K562 (cell line): ENCODE data around the gene G6PC1. TPM values are rescaled to one million over a fixed set of nuclear protein-coding genes. Genes with fewer than 3 reads are reported as not detected.

Experiments used
- CGGBP1 ChIP-seq: fragments of 250-450 bp; sonication (Bioruptor Pico); IDR thresholded peaks from 2 replicates; pipeline ENCODE4 v1.9.0; 2021; ENCODE audit warnings: mild to moderate bottlenecking
- HDAC2 ChIP-seq: fragments of 450-650 bp; IDR thresholded peaks from 2 replicates; pipeline ENCODE4 v1.6.1; 2016; ENCODE audit warnings: mild to moderate bottlenecking
- L3MBTL2 ChIP-seq: fragments of 450-650 bp; IDR thresholded peaks from 2 replicates; pipeline ENCODE4 v1.6.1; 2016; ENCODE audit warnings: mild to moderate bottlenecking, moderate library complexity
- LEF1 ChIP-seq: fragments of 450-650 bp; IDR thresholded peaks from 2 replicates; pipeline ENCODE4 v1.6.1; 2016; ENCODE audit warnings: mild to moderate bottlenecking
- MIER1 ChIP-seq: fragments of 450-650 bp; IDR thresholded peaks from 2 replicates; pipeline ENCODE4 v1.6.1; 2016; ENCODE audit warnings: antibody characterized with exemption, mild to moderate bottlenecking, low read depth
- MLX ChIP-seq, 2 experiments: fragments of 450-650 bp in 1 of 2; sonication (generic) in 1 of 2; formaldehyde crosslinking; conservative IDR thresholded peaks; 2 replicates each; pipeline versions ENCODE4 v1.4.0 to v1.8.1; 2020 to 2022; ENCODE audit warnings: mild to moderate bottlenecking in 1 of 2, missing genetic modification reagents in 1 of 2
- NR2C1 ChIP-seq, 2 experiments: fragments of 450-650 bp; IDR thresholded peaks; 2 replicates each; pipeline ENCODE4 v1.6.1; 2017; ENCODE audit warnings: mild to moderate bottlenecking in 2 of 2, antibody characterized with exemption in 1 of 2, inconsistent platforms in 1 of 2, missing compliant biosample characterization in 1 of 2, missing genetic modification characterization in 1 of 2
- PBX2 ChIP-seq, 2 experiments: IDR thresholded peaks in 1 of 2; conservative IDR thresholded peaks in 1 of 2; 2 replicates each; pipeline ENCODE4 v1.6.1; 2016; ENCODE audit warnings: low read depth in 2 of 2, mild to moderate bottlenecking in 1 of 2, missing compliant biosample characterization in 1 of 2, missing genetic modification characterization in 1 of 2, moderate library complexity in 1 of 2
- SAFB ChIP-seq: fragments of 200-400 bp; formaldehyde crosslinking; IDR thresholded peaks from 2 replicates; pipeline ENCODE4 v1.6.1; 2017; ENCODE audit warnings: low read depth, low read length, borderline replicate concordance
- SFPQ ChIP-seq: fragments of 200-400 bp; formaldehyde crosslinking; IDR thresholded peaks from 2 replicates; pipeline ENCODE4 v1.6.1; 2017; ENCODE audit warnings: mild to moderate bottlenecking, low read depth, low read length, moderate library complexity
- SMAD3 ChIP-seq: fragments of 450-650 bp; formaldehyde crosslinking; conservative IDR thresholded peaks from 2 replicates; pipeline ENCODE4 v1.4.0; 2020; ENCODE audit warnings: mild to moderate bottlenecking
- ZNF12 ChIP-seq: sonication (generic); formaldehyde crosslinking; IDR thresholded peaks from 2 replicates; pipeline ENCODE4 v1.4.0; 2020; ENCODE audit warnings: mild to moderate bottlenecking, missing genetic modification reagents
- ZNF134 ChIP-seq: fragments of 250-450 bp; sonication (Bioruptor Pico); conservative IDR thresholded peaks from 2 replicates; pipeline ENCODE4 v1.4.0; 2020
- ZNF23 ChIP-seq: fragments of 250-450 bp; sonication (Bioruptor Pico); IDR thresholded peaks from 2 replicates; pipeline ENCODE4 v1.4.0; 2020; ENCODE audit warnings: mild to moderate bottlenecking
- ZNF444 ChIP-seq: fragments of 250-450 bp; sonication (Bioruptor Pico); IDR thresholded peaks from 2 replicates; pipeline ENCODE4 v1.4.0; 2020; ENCODE audit warnings: mild to moderate bottlenecking, moderate library complexity
- ZNF592 ChIP-seq: fragments of 450-650 bp; IDR thresholded peaks from 2 replicates; pipeline ENCODE4 v1.6.1; 2017; ENCODE audit warnings: antibody characterized with exemption, mild to moderate bottlenecking
- polyA plus RNA-seq, 8 experiments: library from polyadenylated mRNA; depleted of rRNA in 4 of 8; stranded (reverse) in 5 of 8; unstranded in 3 of 8; fragments of >200 nt; fragmentation: Nextera tagmentation in 2 of 8; fragmentation: Illumina TruSeq in 1 of 8; extraction: Ambion mirVana in 2 of 8; extraction: Trizol in 1 of 8; gene quantifications; 2 replicates each; pipeline versions ENCODE4 v1.2.1 to v1.2.3, GENCODE V29; 2011 to 2014; ENCODE audit warnings: inconsistent platforms in 1 of 8, missing spikeins in 1 of 8
- total RNA-seq, 7 experiments: library from RNA; depleted of rRNA in 6 of 7; stranded (reverse); fragments of >200 nt in 6 of 7; fragmentation: Illumina TruSeq in 2 of 7; extraction: Trizol in 2 of 7; gene quantifications; 2 replicates each; pipeline versions ENCODE4 v1.2.1 to v1.2.3, GENCODE V29; 2011 to 2021; ENCODE audit warnings: low replicate concordance in 1 of 7

The G6PC1 gene
- total and polyA plus RNA-seq, 9 of the 15 experiments (the other 6 are each of a cell fraction or from before 2014, with no cell fraction given) = not detected

GRCh38 chr17:42928714-42929496 lies 28.3 kb downstream of the G6PC1 start (continued):
- TF ChIP-seq ZNF592 (peak; percentile 84), SFPQ (no peak), ZNF12 (no peak), MLX (CRISPR knock-in tag; conservative IDR thresholded peaks at IDR 0.05) (no peak), ZNF23 (CRISPR knock-in tag) (no peak), ZNF444 (CRISPR knock-in tag) (no peak), LEF1 (peak; percentile 83), HDAC2 (no peak; the same call in none of the 2 replicates), MIER1 (peak; percentile 63; the same call in 1 of the 2 replicates), CGGBP1 (CRISPR knock-in tag) (0 out of 2 replicates have a peak, but pooled peaks have one; percentile 13), SAFB (no peak), NR2C1 (IDR thresholded peaks at IDR 0.05) (peak; percentile 33; the same call in 1 of the 2 replicates), NR2C1 (tag; IDR thresholded peaks at IDR 0.05) (no peak), PBX2 (CRISPR knock-in tag; IDR thresholded peaks at IDR 0.05; ENCODE audit: low read depth) (no peak), PBX2 (tag; conservative IDR thresholded peaks at IDR 0.05; ENCODE audit: low read depth) (peak; percentile 43), L3MBTL2 (peak; percentile 61; the same call in 1 of the 2 replicates), SMAD3 (no peak), ZNF134 (no peak)
